Measurements from ENCODE around the gene EYS.

DNA sequence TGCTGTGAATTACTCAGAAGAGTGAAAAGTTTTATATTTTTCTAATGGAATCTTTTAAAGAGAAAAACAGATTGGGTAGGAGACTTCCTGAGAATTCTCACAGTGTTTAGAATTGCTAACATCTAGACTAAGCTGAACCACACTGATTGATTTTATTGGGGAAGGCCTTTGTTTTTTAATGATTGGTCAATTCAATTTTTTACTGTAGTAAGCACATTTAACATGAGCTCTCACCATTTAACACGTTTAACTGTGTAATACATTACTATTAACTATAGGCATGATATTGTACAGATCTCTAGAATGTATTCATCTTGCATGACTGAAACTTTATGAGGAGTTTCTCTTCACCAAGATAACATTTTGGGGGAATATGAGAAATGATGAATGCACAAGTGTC, 1084.1 kb downstream of the EYS start:
- TF ChIP-seq ELK1 (IDR thresholded peaks at IDR 0.05; ENCODE audit: low read depth, low read length) = no peak
- TF ChIP-seq JUN (IDR thresholded peaks at IDR 0.05) = no peak
- TF ChIP-seq RCOR1 (IDR thresholded peaks at IDR 0.05; ENCODE audit: low read depth, low read length) = no peak
- no peak for TF ChIP-seq CEBPB (IDR thresholded peaks at IDR 0.05)
- no peak for TF ChIP-seq CBX2 (IDR thresholded peaks at IDR 0.05; ENCODE audit: borderline replicate concordance, low read depth)

Data from A549 (cell line).